H1 (cell line): Measurements from ENCODE around the gene KCNMA1. TPM values are rescaled to one million over a fixed set of nuclear protein-coding genes. Genes with fewer than 3 reads are reported as not detected.

Source experiments
- ASH2L ChIP-seq: fragments of 200-600, 300-600 bp; sonication (generic); IDR thresholded peaks from one replicate; pipeline ENCODE4 v1.7.1; 2017; ENCODE audit warnings: low read length
- EGR1 ChIP-seq: IDR thresholded peaks from 2 replicates; pipeline ENCODE4 v1.6.1; 2011; ENCODE audit warnings: low read depth, low read length, borderline replicate concordance
- RNF2 ChIP-seq: fragments of 200-900, 300-1000 bp; sonication (generic); IDR thresholded peaks from 2 replicates; pipeline ENCODE4 v1.7.1; 2016; ENCODE audit warnings: borderline replicate concordance, low read depth, mild to moderate bottlenecking, antibody characterized with exemption, low read length; ENCODE audit not compliant: poor library complexity, severe bottlenecking; ENCODE audit errors: missing control alignments
- polyA plus RNA-seq, 7 experiments: library from polyadenylated mRNA; depleted of rRNA in 3 of 7; stranded (reverse) in 5 of 7; unstranded in 2 of 7; fragments of >200 nt in 5 of 7; fragments of 200-250 nt in 2 of 7; gene quantifications; 1 replicate in 5 of 7; 2 replicates in 1 of 7; 4 replicates in 1 of 7; pipeline versions ENCODE4 v1.2.1 to v1.2.3, GENCODE V29; 2011 to 2013; ENCODE audit warnings: missing spikeins in 2 of 7, mixed read lengths in 2 of 7
- total RNA-seq: library from RNA; stranded (reverse); fragmentation: NEBNext Ultra II Directional; extraction: Animal tissue kit (Norgen Biotek cat#: 25700); gene quantifications from 2 replicates; pipeline ENCODE4 v1.2.1, GENCODE V29; 2021

KCNMA1 gene
- total and polyA plus RNA-seq, 2 of the 8 experiments (the other 6 are each of a cell fraction or from before 2014, with no cell fraction given): 10.2 to 11.1 TPM

GRCh38 chr10:77299320-77299719, 338.3 kb downstream of the KCNMA1 start (continued):
- TF ChIP-seq ASH2L: no peak
- TF ChIP-seq EGR1: no peak
- TF ChIP-seq RNF2: no peak
